Measurements from ENCODE around the gene GGT7. TPM values are rescaled to one million over a fixed set of nuclear protein-coding genes. Genes with fewer than 3 reads are reported as not detected.

GGT7 gene
- total and polyA plus RNA-seq, 2 of the 4 experiments (the other 2 are of a cell fraction), result 3.4 to 25.9 TPM

DNA sequence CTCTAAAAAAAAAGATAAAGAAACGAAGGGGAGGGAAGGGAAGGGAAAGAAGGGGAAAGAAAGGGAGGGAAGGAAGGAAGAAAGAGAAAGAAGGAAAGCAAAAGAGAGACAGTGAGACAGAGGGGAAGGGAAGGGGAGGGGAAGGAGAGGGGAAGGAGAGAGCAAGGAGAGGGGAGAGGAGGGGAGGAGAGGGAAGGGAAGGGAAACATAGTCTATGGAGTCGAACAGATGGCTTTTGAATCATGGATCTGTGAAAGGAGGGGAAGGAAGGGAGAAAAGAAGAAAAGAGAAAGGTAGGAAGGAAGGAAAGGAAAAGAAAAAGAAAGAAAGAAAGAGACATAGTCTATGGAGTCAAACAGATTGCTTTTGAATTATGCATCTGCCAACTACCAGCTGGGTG is 30.5 kb downstream of the GGT7 start:
- H2BK120ac ChIP-seq (ENCODE audit: low read depth, low read length), result no peak overlapping the region
- H3K23ac ChIP-seq (ENCODE audit: low read depth, low read length), result no peak overlapping the region
- no peaks in the 10 kb centered on the region for H3K4me1 ChIP-seq (ENCODE audit: control insufficient read depth, insufficient read depth, low read length)
- DNase-seq (no peak), ATAC-seq (ENCODE audit: low read depth) (no peak)
- H4K5ac ChIP-seq (ENCODE audit: low read depth, low read length), result no peak overlapping the region
- POLR2A ChIA-PET (ENCODE audit: unreplicated experiment), result no interaction called here
- no peak overlapping the region for H2BK20ac ChIP-seq (ENCODE audit: low read depth, low read length)
- H4K91ac ChIP-seq (ENCODE audit: insufficient read depth, low read depth, low read length), result no peak overlapping the region
- H3K27me3 ChIP-seq (ENCODE audit: control insufficient read depth, insufficient read depth, low read length), result no peaks in the 10 kb centered on the region
- H3K79me1 ChIP-seq (ENCODE audit: low read depth in 1 of 2, low read length in 2 of 2), result no peaks in the 10 kb centered on the region
- in situ Hi-C loops (cut with MboI; ENCODE audit: low sequenced_read_pairs), result loop anchor here (25.0 kb wide), 1 partner anchor 595 kb away; the partner anchor contains the start of gene GDF5
- no peak overlapping the region for H3K14ac ChIP-seq (replicated peaks; ENCODE audit: low read depth, low read length)
- H2BK15ac ChIP-seq (ENCODE audit: low read depth, low read length), result no peak overlapping the region
- no peak overlapping the region for H3K9ac ChIP-seq (ENCODE audit: low read depth, low read length)
- no peak overlapping the region for H3K4me3 ChIP-seq (ENCODE audit: insufficient read depth, low read depth, low read length)
- no peak overlapping the region for H3K18ac ChIP-seq (ENCODE audit: low read depth, low read length)
- no TSS peak for BruUV-seq (replicated peaks)
- no peaks in the 10 kb centered on the region for H4K20me1 ChIP-seq (ENCODE audit: insufficient read depth, low read length)
- H2BK5ac ChIP-seq (ENCODE audit: low read depth, low read length, poor library complexity, severe bottlenecking), result no peak overlapping the region
- H3K27ac ChIP-seq (ENCODE audit: insufficient read depth, low read length), result no peak overlapping the region
- no peaks in the 10 kb centered on the region for H3K9me1 ChIP-seq (ENCODE audit: insufficient read depth, low read length)
- dilution Hi-C loops (cut with HindIII; ENCODE audit: low sequenced_read_pairs, unreplicated experiment), result no loop called here
- H2AK9ac ChIP-seq (replicated peaks; ENCODE audit: low read depth, low read length, poor library complexity), result no peak overlapping the region
- H2AK5ac ChIP-seq (ENCODE audit: low read depth, low read length), result no peak overlapping the region
- CTCF ChIA-PET, result no interaction called here
- H3K9me3 ChIP-seq (ENCODE audit: control insufficient read depth, insufficient read depth, low read length), result no peaks in the 10 kb centered on the region
- H3K4ac ChIP-seq (ENCODE audit: low read depth, low read length), result no peak overlapping the region
- no peak overlapping the region for H4K8ac ChIP-seq (ENCODE audit: low read depth in 2 of 2, low read length in 2 of 2)
- intact Hi-C loops (cut with micrococcal nuclease), result no loop called here
- peaks cover 7% of the 10 kb centered on the region for H3K36me3 ChIP-seq (ENCODE audit: control insufficient read depth, insufficient read depth, low read length)
- no peak for TF ChIP-seq NFE2L2 (IDR thresholded peaks at IDR 0.05; ENCODE audit: low read depth, low read length)
- TF ChIP-seq, protein P1, sequence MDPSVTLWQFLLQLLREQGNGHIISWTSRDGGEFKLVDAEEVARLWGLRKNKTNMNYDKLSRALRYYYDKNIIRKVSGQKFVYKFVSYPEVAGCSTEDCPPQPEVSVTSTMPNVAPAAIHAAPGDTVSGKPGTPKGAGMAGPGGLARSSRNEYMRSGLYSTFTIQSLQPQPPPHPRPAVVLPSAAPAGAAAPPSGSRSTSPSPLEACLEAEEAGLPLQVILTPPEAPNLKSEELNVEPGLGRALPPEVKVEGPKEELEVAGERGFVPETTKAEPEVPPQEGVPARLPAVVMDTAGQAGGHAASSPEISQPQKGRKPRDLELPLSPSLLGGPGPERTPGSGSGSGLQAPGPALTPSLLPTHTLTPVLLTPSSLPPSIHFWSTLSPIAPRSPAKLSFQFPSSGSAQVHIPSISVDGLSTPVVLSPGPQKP (IDR thresholded peaks at IDR 0.05; ENCODE audit: borderline replicate concordance, low read depth, low read length), result no peak
- TF ChIP-seq, protein P2, sequence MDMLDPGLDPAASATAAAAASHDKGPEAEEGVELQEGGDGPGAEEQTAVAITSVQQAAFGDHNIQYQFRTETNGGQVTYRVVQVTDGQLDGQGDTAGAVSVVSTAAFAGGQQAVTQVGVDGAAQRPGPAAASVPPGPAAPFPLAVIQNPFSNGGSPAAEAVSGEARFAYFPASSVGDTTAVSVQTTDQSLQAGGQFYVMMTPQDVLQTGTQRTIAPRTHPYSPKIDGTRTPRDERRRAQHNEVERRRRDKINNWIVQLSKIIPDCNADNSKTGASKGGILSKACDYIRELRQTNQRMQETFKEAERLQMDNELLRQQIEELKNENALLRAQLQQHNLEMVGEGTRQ (IDR thresholded peaks at IDR 0.05; ENCODE audit: low read depth, low read length), result no peak
- TF ChIP-seq, protein P3, sequence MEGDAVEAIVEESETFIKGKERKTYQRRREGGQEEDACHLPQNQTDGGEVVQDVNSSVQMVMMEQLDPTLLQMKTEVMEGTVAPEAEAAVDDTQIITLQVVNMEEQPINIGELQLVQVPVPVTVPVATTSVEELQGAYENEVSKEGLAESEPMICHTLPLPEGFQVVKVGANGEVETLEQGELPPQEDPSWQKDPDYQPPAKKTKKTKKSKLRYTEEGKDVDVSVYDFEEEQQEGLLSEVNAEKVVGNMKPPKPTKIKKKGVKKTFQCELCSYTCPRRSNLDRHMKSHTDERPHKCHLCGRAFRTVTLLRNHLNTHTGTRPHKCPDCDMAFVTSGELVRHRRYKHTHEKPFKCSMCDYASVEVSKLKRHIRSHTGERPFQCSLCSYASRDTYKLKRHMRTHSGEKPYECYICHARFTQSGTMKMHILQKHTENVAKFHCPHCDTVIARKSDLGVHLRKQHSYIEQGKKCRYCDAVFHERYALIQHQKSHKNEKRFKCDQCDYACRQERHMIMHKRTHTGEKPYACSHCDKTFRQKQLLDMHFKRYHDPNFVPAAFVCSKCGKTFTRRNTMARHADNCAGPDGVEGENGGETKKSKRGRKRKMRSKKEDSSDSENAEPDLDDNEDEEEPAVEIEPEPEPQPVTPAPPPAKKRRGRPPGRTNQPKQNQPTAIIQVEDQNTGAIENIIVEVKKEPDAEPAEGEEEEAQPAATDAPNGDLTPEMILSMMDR (conservative IDR thresholded peaks at IDR 0.05; ENCODE audit: low read depth, low read length), result no peak
- no peak for TF ChIP-seq MXI1 (IDR thresholded peaks at IDR 0.05; ENCODE audit: borderline replicate concordance, low read depth, low read length)
- TF ChIP-seq RCOR1 (IDR thresholded peaks at IDR 0.05; ENCODE audit: insufficient replicate concordance, low read length), result no peak
- no peak for TF ChIP-seq CHD1 (IDR thresholded peaks at IDR 0.05; ENCODE audit: low read depth, low read length)
- TF ChIP-seq MAFK (IDR thresholded peaks at IDR 0.05; ENCODE audit: low read depth, low read length), result no peak
- TF ChIP-seq RFX5 (IDR thresholded peaks at IDR 0.05; ENCODE audit: low read depth, low read length), result no peak
- TF ChIP-seq CEBPB (IDR thresholded peaks at IDR 0.05; ENCODE audit: low read depth, low read length), result no peak
- TF ChIP-seq BHLHE40 (IDR thresholded peaks at IDR 0.05; ENCODE audit: low read depth, low read length), result no peak
- no peak for TF ChIP-seq FOS (IDR thresholded peaks at IDR 0.05; ENCODE audit: low read depth, low read length)
- no peak for TF ChIP-seq MAZ (IDR thresholded peaks at IDR 0.05; ENCODE audit: borderline replicate concordance, low read depth, low read length)
- 70% methylated on average over 1 of the region's 2 CpGs; no CpG with 5 or more reads in 1 of the 2 experiments for WGBS, 2 experiments (ENCODE audit: extremely low coverage in 2 of 2, insufficient read length in 1 of 2)
- no peak overlapping the region for H3K4me2 ChIP-seq (ENCODE audit: low read depth, low read length)
- H3K56ac ChIP-seq (ENCODE audit: extremely low read depth, insufficient read depth, low read length), result no peak overlapping the region
- no peak overlapping the region for H2AFZ ChIP-seq (replicated peaks; ENCODE audit: low read length, poor library complexity)
